ENCODE measurements around the gene ZFAND6. TPM values are rescaled to one million over a fixed set of nuclear protein-coding genes. Genes with fewer than 3 reads are reported as not detected.

Gene ZFAND6
- total RNA-seq, 2 donors from 2014 or later, result 21.8 to 39.7 TPM

- H3K27me3 ChIP-seq, result no peaks in the 10 kb centered on the region
- 71 to 85% methylated on average over 7 of the region's 7 CpGs for WGBS, 2 donors
- no peak for DNase-seq
- H3K4me1 ChIP-seq, result peaks cover 29% of the 10 kb centered on the region
- peak in 5 of 7 experiments; percentile 10 to 26 (median 19) for TF ChIP-seq CTCF (IDR thresholded peaks at IDR 0.05)
- no peak for TF ChIP-seq POLR2A (IDR thresholded peaks at IDR 0.05)
- no peak overlapping the region for H3K4me3 ChIP-seq
- H3K36me3 ChIP-seq (replicated peaks in 1 of 2; ENCODE audit: insufficient read depth in 1 of 2, low read depth in 2 of 2), result no peaks in the 10 kb centered on the region
- ATAC-seq, result no peak
- no peak overlapping the region for H3K27ac ChIP-seq
- intact Hi-C loops (cut with DNase I), result no loop called here
- H3K9me3 ChIP-seq, result no peaks in the 10 kb centered on the region
These were observed 31.5 kb downstream of the ZFAND6 start for GRCh38 chr15:80090879-80091503.

DNA sequence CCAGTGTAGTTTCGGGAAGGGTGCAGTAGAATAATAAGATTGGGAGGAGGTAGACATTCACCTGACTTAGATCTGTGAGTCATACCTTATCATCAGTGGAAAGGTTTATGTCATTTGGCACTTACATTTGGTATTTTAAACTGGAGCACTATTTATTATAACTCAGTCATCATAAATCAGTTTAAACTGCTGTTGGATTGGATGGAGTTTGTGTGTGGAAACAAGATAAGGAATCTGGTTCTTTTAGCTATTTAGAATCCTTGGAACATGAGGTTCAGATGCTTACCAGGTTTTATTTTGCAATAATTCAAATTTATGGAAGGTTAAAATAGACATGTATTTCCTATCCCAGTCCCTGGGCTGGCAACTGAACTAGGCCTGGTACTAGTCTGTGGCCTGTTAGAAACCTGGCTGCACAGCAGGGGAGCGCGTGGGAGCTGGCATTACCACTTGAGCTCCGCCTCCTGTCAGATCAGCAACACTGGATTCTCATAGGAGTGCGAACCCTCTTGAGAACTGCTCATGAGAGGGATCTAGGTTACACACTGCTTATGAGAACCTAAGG, 34.5 kb downstream of the ZFAND6 start:
- H3K27ac ChIP-seq, result peak overlapping the region; percentile 6 to 57 (median 46)
- H3K36me3 ChIP-seq (replicated peaks in 1 of 2; ENCODE audit: insufficient read depth in 1 of 2, low read depth in 2 of 2), result no peaks in the 10 kb centered on the region
- H3K9me3 ChIP-seq, result no peaks in the 10 kb centered on the region
- 17 to 39% methylated on average over 2 to 5 of the region's 5 CpGs for WGBS, 2 donors
- peaks cover 37% of the 10 kb centered on the region for H3K4me1 ChIP-seq
- H3K4me3 ChIP-seq, result no peak overlapping the region
- no peak for TF ChIP-seq POLR2A (IDR thresholded peaks at IDR 0.05)
- TF ChIP-seq CTCF (IDR thresholded peaks at IDR 0.05), result no peak
- peak; percentile 85 for ATAC-seq
- intact Hi-C loops (cut with DNase I), result no loop called here
- no peaks in the 10 kb centered on the region for H3K27me3 ChIP-seq
- peak; percentile 57 to 76 (median 70) for DNase-seq

- Histone ChIP-seq H3K4me3 (no peak overlapping the region), H3K4me1 (peaks cover 37% of the 10 kb centered on the region), H3K27ac (no peak overlapping the region), H3K9me3 (no peaks in the 10 kb centered on the region), H3K36me3 (replicated peaks in 1 of 2; ENCODE audit: insufficient read depth in 1 of 2, low read depth in 2 of 2) (no peaks in the 10 kb centered on the region), H3K27me3 (no peaks in the 10 kb centered on the region)
- intact Hi-C loops (cut with DNase I), result no loop called here
- TF ChIP-seq CTCF (IDR thresholded peaks at IDR 0.05), result no peak
- TF ChIP-seq POLR2A (IDR thresholded peaks at IDR 0.05), result no peak
- DNase-seq, result no peak
- no peak for ATAC-seq
- 89 to 94% methylated on average over 4 of the region's 4 CpGs for WGBS, 2 donors
These were observed 36.0 kb downstream of the ZFAND6 start for GRCh38 chr15:80095511-80095910.

GRCh38 chr15:80095969-80096368, 36.5 kb downstream of the ZFAND6 start:
- no peak for DNase-seq
- H3K27me3 ChIP-seq, result no peaks in the 10 kb centered on the region
- H3K27ac ChIP-seq, result no peak overlapping the region
- TF ChIP-seq CTCF (IDR thresholded peaks at IDR 0.05) (no peak), POLR2A (IDR thresholded peaks at IDR 0.05) (no peak)
- ATAC-seq, result no peak
- WGBS, 2 donors, result 65 to 77% methylated on average over 3 of the region's 3 CpGs
- no peak overlapping the region for H3K4me3 ChIP-seq
- intact Hi-C loops (cut with DNase I), result no loop called here
- H3K9me3 ChIP-seq, result no peaks in the 10 kb centered on the region
- H3K36me3 ChIP-seq (replicated peaks in 1 of 2; ENCODE audit: insufficient read depth in 1 of 2, low read depth in 2 of 2), result no peaks in the 10 kb centered on the region
- peaks cover 37% of the 10 kb centered on the region for H3K4me1 ChIP-seq

DNA sequence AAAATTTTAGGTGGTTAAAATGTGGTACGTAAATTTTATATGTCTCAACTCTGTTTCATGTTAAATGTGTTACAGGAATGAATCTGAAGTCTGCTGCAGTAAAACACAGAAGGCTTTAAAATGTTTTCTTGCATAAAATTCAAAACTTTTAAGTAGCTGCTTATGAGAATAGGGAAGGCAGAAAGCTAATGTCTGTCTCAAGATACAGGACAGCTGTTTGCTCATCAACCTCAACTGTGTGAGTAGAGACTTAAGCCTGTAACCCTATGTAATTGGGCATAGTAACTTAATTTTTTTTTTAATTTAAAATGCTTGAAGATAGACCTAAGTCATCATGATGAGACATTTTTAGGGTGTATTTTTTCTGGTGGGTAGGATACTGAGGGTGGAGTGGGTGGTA, 38.9 kb downstream of the ZFAND6 start:
- intact Hi-C loops (cut with DNase I), result no loop called here
- no peak overlapping the region for H3K4me3 ChIP-seq
- no peaks in the 10 kb centered on the region for H3K27me3 ChIP-seq
- no peaks in the 10 kb centered on the region for H3K36me3 ChIP-seq (replicated peaks in 1 of 2; ENCODE audit: insufficient read depth in 1 of 2, low read depth in 2 of 2)
- TF ChIP-seq POLR2A (IDR thresholded peaks at IDR 0.05) (no peak), CTCF (IDR thresholded peaks at IDR 0.05) (no peak)
- peaks cover 35% of the 10 kb centered on the region for H3K4me1 ChIP-seq
- H3K9me3 ChIP-seq, result no peaks in the 10 kb centered on the region
- 84 to 98% methylated on average over 1 of the region's 1 CpG for WGBS, 2 donors
- ATAC-seq (no peak), DNase-seq (no peak)
- H3K27ac ChIP-seq, result no peak overlapping the region
